Gastrocnemius medialis (tissue), 4 donors: ENCODE measurements around the gene CPNE5.

Experiments used
- POLR2A ChIP-seq, 2 donors: fragments of 450-650 bp; IDR thresholded peaks; one replicate each; pipeline ENCODE4 v1.6.1; 2017; ENCODE audit warnings: antibody characterized with exemption in 2 of 2, mild to moderate bottlenecking in 2 of 2, moderate library complexity in 2 of 2
- TF ChIP-seq, protein P1 (sequence below), 5 experiments: fragments of 450-650 bp in 3 of 5; fragments of 200-600 bp in 2 of 5; sonication (generic) in 2 of 5; IDR thresholded peaks in 4 of 5; conservative IDR thresholded peaks in 1 of 5; 1 replicate in 4 of 5; 2 replicates in 1 of 5; pipeline ENCODE4 v1.5.1; 2016 to 2019; ENCODE audit warnings: antibody characterized with exemption in 5 of 5, mild to moderate bottlenecking in 3 of 5, moderate library complexity in 3 of 5

DNA sequence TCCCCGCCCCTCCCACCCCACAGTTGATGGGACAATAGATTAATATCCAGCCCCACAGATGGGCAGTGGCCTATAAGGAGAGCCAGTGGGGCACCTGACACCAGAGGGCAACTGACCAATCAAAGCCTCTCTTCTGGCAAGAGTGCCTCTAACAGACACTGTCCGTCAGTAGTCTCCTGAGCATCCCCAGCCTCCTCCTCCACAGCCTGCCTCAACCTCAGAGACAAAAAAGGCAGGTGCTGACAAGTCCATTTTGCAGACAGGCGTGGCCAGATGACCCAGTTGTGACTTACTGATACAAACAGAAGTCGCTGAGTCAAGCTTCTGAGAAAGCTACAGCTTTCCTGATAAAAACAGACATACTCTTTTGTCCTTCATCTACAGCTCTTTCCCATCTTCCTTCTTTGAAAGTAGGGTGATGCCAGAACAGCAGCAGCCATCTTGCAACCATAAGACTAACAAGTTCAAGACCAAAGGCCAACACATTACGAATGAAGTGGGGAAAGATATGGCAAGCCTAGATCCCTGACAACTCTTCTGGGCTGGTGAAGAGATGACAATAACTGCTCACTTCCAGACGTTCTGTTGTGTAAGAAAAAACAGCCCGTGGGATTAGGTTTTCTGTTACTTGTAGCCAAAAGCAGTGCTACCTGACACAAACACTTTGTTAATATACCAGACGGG, 23.1 kb upstream of the CPNE5 start:
- TF ChIP-seq, protein P1, sequence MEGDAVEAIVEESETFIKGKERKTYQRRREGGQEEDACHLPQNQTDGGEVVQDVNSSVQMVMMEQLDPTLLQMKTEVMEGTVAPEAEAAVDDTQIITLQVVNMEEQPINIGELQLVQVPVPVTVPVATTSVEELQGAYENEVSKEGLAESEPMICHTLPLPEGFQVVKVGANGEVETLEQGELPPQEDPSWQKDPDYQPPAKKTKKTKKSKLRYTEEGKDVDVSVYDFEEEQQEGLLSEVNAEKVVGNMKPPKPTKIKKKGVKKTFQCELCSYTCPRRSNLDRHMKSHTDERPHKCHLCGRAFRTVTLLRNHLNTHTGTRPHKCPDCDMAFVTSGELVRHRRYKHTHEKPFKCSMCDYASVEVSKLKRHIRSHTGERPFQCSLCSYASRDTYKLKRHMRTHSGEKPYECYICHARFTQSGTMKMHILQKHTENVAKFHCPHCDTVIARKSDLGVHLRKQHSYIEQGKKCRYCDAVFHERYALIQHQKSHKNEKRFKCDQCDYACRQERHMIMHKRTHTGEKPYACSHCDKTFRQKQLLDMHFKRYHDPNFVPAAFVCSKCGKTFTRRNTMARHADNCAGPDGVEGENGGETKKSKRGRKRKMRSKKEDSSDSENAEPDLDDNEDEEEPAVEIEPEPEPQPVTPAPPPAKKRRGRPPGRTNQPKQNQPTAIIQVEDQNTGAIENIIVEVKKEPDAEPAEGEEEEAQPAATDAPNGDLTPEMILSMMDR (IDR thresholded peaks at IDR 0.05 in 4 of 5, conservative IDR thresholded peaks at IDR 0.05 in 1 of 5), result no peak
- TF ChIP-seq POLR2A (IDR thresholded peaks at IDR 0.05), result no peak
